ENCODE results near the gene TUBGCP2. TPM values are rescaled to one million over a fixed set of nuclear protein-coding genes. Genes with fewer than 3 reads are reported as not detected.

TUBGCP2 gene
- total and polyA plus RNA-seq, 2 of the 13 experiments (the other 11 are each of a cell fraction or from before 2014, with no cell fraction given): 21.3 to 34.5 TPM

DNA sequence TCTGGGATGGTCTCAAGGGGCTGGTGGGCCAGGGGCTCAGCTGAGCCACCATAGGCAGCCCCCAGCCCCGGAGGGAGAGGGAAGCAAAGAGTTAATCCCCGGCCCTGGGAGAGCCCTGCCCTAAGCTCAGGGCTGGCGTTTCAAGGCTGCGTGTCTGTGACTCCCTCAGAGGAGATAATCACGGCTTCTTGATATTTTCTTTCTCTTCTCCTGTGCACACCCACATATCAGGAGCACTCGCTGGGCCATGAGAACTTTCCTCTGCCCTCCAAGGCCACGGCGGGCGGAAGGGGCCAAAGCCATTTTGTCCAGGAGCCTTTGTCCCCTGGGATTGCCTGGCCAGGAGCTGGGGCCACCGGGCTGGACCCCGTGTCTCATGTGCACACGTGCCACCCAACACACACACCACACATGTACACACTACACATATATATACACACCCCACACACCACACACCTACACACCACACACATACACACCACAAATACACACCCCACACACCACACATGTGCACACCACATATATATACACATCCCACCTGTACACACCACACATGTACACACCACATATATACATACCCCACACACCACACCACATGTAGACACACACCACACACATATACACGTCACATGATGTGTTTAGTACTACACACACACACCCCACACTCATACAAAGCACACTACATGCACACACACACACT lies 54.1 kb downstream of the TUBGCP2 start:
- FAIRE-seq: no peak
- Histone ChIP-seq H3K4me3 (replicated peaks in 1 of 3; ENCODE audit: insufficient read depth in 1 of 3, low read depth in 2 of 3, low read length in 3 of 3) (no peak overlapping the region), H3K4me2 (ENCODE audit: low read depth, low read length) (no peak overlapping the region), H3K27ac (ENCODE audit: extremely low read length, insufficient read depth, low read length) (no peak overlapping the region), H3K9me3 (ENCODE audit: low read length) (no peaks in the 10 kb centered on the region), H2AFZ (ENCODE audit: low read length) (no peak overlapping the region), H4K20me1 (ENCODE audit: insufficient read depth, low read length) (no peaks in the 10 kb centered on the region), H3K4me1 (ENCODE audit: insufficient read depth, low read length) (peaks cover 35% of the 10 kb centered on the region), H3K9ac (ENCODE audit: insufficient read depth, low read depth, low read length) (no peak overlapping the region), H3K79me2 (ENCODE audit: insufficient read depth, low read length) (no peaks in the 10 kb centered on the region), H3K27me3 (ENCODE audit: control insufficient read depth in 1 of 2, insufficient read depth in 2 of 2, low read length in 2 of 2) (peaks cover 18 to 72% of the 10 kb centered on the region in 2 experiments), H3K36me3 (replicated peaks in 1 of 2; ENCODE audit: control insufficient read depth in 1 of 2, insufficient read depth in 2 of 2, low read length in 2 of 2) (no peaks in the 10 kb centered on the region)
- BruUV-seq (replicated peaks): no TSS peak
- 9% methylated on average over 10 of the region's 13 CpGs for WGBS (ENCODE audit: low lambda C conversion rate)
- in situ Hi-C loops (cut with HindIII; ENCODE audit: extremely low pct_ligation_motif_present, low pct_unique_long_range_greater_than_20kb) (no loop called here), intact Hi-C loops (cut with micrococcal nuclease; ENCODE audit: unreplicated experiment) (no loop called here)
- no peak for ATAC-seq
- DNase-seq (ENCODE audit: low spot score): no peak
- POLR2A ChIA-PET: no interaction called here
- CTCF ChIA-PET (ENCODE audit: low intra/inter-chr PET ratio, low total read pairs): no interaction called here
- TF ChIP-seq, protein P1, sequence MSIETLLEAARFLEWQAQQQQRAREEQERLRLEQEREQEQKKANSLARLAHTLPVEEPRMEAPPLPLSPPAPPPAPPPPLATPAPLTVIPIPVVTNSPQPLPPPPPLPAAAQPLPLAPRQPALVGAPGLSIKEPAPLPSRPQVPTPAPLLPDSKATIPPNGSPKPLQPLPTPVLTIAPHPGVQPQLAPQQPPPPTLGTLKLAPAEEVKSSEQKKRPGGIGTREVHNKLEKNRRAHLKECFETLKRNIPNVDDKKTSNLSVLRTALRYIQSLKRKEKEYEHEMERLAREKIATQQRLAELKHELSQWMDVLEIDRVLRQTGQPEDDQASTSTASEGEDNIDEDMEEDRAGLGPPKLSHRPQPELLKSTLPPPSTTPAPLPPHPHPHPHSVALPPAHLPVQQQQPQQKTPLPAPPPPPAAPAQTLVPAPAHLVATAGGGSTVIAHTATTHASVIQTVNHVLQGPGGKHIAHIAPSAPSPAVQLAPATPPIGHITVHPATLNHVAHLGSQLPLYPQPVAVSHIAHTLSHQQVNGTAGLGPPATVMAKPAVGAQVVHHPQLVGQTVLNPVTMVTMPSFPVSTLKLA (IDR thresholded peaks at IDR 0.05): peak; percentile 78
- TF ChIP-seq TRIM24 (CRISPR knock-in tag; IDR thresholded peaks at IDR 0.05) (no peak), MEF2D (CRISPR knock-in tag; IDR thresholded peaks at IDR 0.05) (no peak), ZNF253 (CRISPR knock-in tag; IDR thresholded peaks at IDR 0.05; ENCODE audit: borderline replicate concordance) (no peak), ZNF138 (CRISPR knock-in tag; IDR thresholded peaks at IDR 0.05; ENCODE audit: low read depth) (no peak), MLLT10 (CRISPR knock-in tag; IDR thresholded peaks at IDR 0.05) (no peak), RFX1 (IDR thresholded peaks at IDR 0.05) (no peak), NFYC (CRISPR knock-in tag; IDR thresholded peaks at IDR 0.05) (no peak), NFRKB (IDR thresholded peaks at IDR 0.05) (no peak), SYNCRIP (IDR thresholded peaks at IDR 0.05; ENCODE audit: insufficient read depth, low read depth, low read length) (no peak), CHCHD3 (CRISPR knock-in tag; IDR thresholded peaks at IDR 0.05) (no peak), ZNF136 (CRISPR knock-in tag; IDR thresholded peaks at IDR 0.05; ENCODE audit: low read depth) (no peak), GLI4 (CRISPR knock-in tag; IDR thresholded peaks at IDR 0.05; ENCODE audit: borderline replicate concordance) (no peak), ZBTB21 (CRISPR knock-in tag; IDR thresholded peaks at IDR 0.05) (no peak), REL (CRISPR knock-in tag; conservative IDR thresholded peaks at IDR 0.05) (no peak), ZNF225 (CRISPR knock-in tag; IDR thresholded peaks at IDR 0.05) (no peak), CEBPB (IDR thresholded peaks at IDR 0.05; ENCODE audit: borderline replicate concordance, low read depth, low read length) (no peak), ZNF570 (CRISPR knock-in tag; IDR thresholded peaks at IDR 0.05; ENCODE audit: borderline replicate concordance) (no peak)
- TF ChIP-seq, protein P2, sequence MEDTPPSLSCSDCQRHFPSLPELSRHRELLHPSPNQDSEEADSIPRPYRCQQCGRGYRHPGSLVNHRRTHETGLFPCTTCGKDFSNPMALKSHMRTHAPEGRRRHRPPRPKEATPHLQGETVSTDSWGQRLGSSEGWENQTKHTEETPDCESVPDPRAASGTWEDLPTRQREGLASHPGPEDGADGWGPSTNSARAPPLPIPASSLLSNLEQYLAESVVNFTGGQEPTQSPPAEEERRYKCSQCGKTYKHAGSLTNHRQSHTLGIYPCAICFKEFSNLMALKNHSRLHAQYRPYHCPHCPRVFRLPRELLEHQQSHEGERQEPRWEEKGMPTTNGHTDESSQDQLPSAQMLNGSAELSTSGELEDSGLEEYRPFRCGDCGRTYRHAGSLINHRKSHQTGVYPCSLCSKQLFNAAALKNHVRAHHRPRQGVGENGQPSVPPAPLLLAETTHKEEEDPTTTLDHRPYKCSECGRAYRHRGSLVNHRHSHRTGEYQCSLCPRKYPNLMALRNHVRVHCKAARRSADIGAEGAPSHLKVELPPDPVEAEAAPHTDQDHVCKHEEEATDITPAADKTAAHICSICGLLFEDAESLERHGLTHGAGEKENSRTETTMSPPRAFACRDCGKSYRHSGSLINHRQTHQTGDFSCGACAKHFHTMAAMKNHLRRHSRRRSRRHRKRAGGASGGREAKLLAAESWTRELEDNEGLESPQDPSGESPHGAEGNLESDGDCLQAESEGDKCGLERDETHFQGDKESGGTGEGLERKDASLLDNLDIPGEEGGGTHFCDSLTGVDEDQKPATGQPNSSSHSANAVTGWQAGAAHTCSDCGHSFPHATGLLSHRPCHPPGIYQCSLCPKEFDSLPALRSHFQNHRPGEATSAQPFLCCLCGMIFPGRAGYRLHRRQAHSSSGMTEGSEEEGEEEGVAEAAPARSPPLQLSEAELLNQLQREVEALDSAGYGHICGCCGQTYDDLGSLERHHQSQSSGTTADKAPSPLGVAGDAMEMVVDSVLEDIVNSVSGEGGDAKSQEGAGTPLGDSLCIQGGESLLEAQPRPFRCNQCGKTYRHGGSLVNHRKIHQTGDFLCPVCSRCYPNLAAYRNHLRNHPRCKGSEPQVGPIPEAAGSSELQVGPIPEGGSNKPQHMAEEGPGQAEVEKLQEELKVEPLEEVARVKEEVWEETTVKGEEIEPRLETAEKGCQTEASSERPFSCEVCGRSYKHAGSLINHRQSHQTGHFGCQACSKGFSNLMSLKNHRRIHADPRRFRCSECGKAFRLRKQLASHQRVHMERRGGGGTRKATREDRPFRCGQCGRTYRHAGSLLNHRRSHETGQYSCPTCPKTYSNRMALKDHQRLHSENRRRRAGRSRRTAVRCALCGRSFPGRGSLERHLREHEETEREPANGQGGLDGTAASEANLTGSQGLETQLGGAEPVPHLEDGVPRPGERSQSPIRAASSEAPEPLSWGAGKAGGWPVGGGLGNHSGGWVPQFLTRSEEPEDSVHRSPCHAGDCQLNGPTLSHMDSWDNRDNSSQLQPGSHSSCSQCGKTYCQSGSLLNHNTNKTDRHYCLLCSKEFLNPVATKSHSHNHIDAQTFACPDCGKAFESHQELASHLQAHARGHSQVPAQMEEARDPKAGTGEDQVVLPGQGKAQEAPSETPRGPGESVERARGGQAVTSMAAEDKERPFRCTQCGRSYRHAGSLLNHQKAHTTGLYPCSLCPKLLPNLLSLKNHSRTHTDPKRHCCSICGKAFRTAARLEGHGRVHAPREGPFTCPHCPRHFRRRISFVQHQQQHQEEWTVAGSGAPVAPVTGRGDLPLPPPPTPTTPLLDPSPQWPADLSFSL (CRISPR knock-in tag; IDR thresholded peaks at IDR 0.05): peak; percentile 40; the same call in 1 of the 2 replicates
